B cell (primary cell): ENCODE measurements around the gene ZNF239. TPM values are rescaled to one million over a fixed set of nuclear protein-coding genes. Genes with fewer than 3 reads are reported as not detected.

Source experiments
- ATAC-seq: fragments of 200-7000 bp; cut with Tn5 transposase; one replicate; pipeline ENCODE4 v1.10.0; 2021; ENCODE audit warnings: low read depth, mild to moderate bottlenecking, moderate number of reproducible peaks, moderate library complexity
- CTCF ChIA-PET: fragments of 350-600 bp; sonication (Branson Sonifier 250); formaldehyde crosslinking; loops from one replicate; lab custom pipeline; 2021; ENCODE audit warnings: antibody characterized with exemption, inconsistent platforms; lab: Charles Lee
- POLR2A ChIA-PET: fragments of 350-600 bp; sonication (Branson Sonifier 250); formaldehyde crosslinking; loops from one replicate; lab custom pipeline; 2021; ENCODE audit warnings: antibody characterized with exemption; lab: Charles Lee
- DNase-seq: peaks from one replicate; pipeline ENCODE4 v3.0.0; 2013
- H2AFZ ChIP-seq: 2 replicates; pipeline ENCODE4 v1.6.1; 2012; ENCODE audit warnings: mild to moderate bottlenecking, low read depth, low read length; ENCODE audit not compliant: insufficient read depth, poor library complexity, severe bottlenecking
- H3K27ac ChIP-seq, 2 donors: 1 replicate in 1 of 2; 2 replicates in 1 of 2; pipeline ENCODE4 v1.5.1; 2012 to 2013; ENCODE audit warnings: low read length in 2 of 2, mild to moderate bottlenecking in 2 of 2, moderate library complexity in 1 of 2
- H3K27me3 ChIP-seq, 4 experiments: fragments of 200-600 bp in 1 of 4; sonication (generic) in 1 of 4; replicated peaks in 1 of 4; 1 replicate in 2 of 4; 2 replicates in 2 of 4; pipeline versions ENCODE4 v1.6.1 to v1.7.0; 2013 to 2016; ENCODE audit warnings: low read length in 3 of 4, mild to moderate bottlenecking in 2 of 4, mixed read lengths in 1 of 4, moderate library complexity in 1 of 4; ENCODE audit not compliant: insufficient read depth in 4 of 4, control insufficient read depth in 3 of 4; ENCODE audit errors: control extremely low read depth in 1 of 4
- H3K36me3 ChIP-seq, 2 experiments: replicated peaks in 1 of 2; 1 replicate in 1 of 2; 2 replicates in 1 of 2; pipeline versions ENCODE4 v1.6.1 to v1.7.1; 2013; ENCODE audit warnings: low read length in 1 of 2; ENCODE audit not compliant: insufficient read depth in 2 of 2, control insufficient read depth in 1 of 2; ENCODE audit errors: control extremely low read depth in 1 of 2, extremely low read depth in 1 of 2
- H3K4me1 ChIP-seq, 2 donors: fragments of 200-600 bp in 1 of 2; sonication (generic) in 1 of 2; 1 replicate in 1 of 2; 2 replicates in 1 of 2; pipeline versions ENCODE4 v1.5.1 to v1.6.1; 2013 to 2017; ENCODE audit warnings: low read length in 2 of 2; ENCODE audit not compliant: control insufficient read depth in 2 of 2, insufficient read depth in 2 of 2
- H3K4me2 ChIP-seq: replicated peaks from 2 replicates; pipeline ENCODE3; 2012; ENCODE audit warnings: mild to moderate bottlenecking, low read depth, low read length; ENCODE audit not compliant: poor library complexity, severe bottlenecking
- H3K4me3 ChIP-seq, 5 experiments: fragments of 200-600 bp in 1 of 5; sonication (generic) in 1 of 5; 1 replicate in 3 of 5; 2 replicates in 2 of 5; pipeline versions ENCODE4 v1.5.1 to v1.7.0; 2011 to 2016; ENCODE audit warnings: low read length in 4 of 5, mild to moderate bottlenecking in 4 of 5, low read depth in 2 of 5, control low read depth in 1 of 5, moderate library complexity in 1 of 5; ENCODE audit not compliant: insufficient read depth in 1 of 5; ENCODE audit errors: control extremely low read depth in 1 of 5, extremely low read depth in 1 of 5
- H3K79me2 ChIP-seq: fragments of 200-600 bp; sonication (generic); one replicate; pipeline ENCODE4 v1.6.0; 2016; ENCODE audit warnings: low read length; ENCODE audit not compliant: control insufficient read depth, insufficient read depth
- H3K9ac ChIP-seq: fragments of 200-600 bp; sonication (generic); 2 replicates; pipeline ENCODE4 v1.6.1; 2017; ENCODE audit warnings: mild to moderate bottlenecking, low read length, moderate library complexity
- H3K9me3 ChIP-seq, 3 donors: one replicate each; pipeline versions ENCODE4 v1.6.1 to v1.7.1; 2013; ENCODE audit warnings: low read length in 2 of 3; ENCODE audit not compliant: control insufficient read depth in 2 of 3, insufficient read depth in 1 of 3; ENCODE audit errors: control extremely low read depth in 1 of 3
- H4K20me1 ChIP-seq: 2 replicates; pipeline ENCODE4 v1.6.0; 2012; ENCODE audit warnings: mild to moderate bottlenecking, low read length; ENCODE audit not compliant: insufficient read depth, control insufficient read depth, poor library complexity, severe bottlenecking
- H3K27ac Mint-ChIP-seq: one replicate; pipeline ENCODE4 v1.8.0; 2021; ENCODE audit warnings: mixed read lengths
- H3K27me3 Mint-ChIP-seq: one replicate; pipeline ENCODE4 v1.8.0; 2021; ENCODE audit warnings: mixed read lengths
- H3K4me1 Mint-ChIP-seq: one replicate; pipeline ENCODE4 v1.8.0; 2021; ENCODE audit warnings: mixed read lengths
- H3K4me3 Mint-ChIP-seq: one replicate; pipeline ENCODE4 v1.8.0; 2021; ENCODE audit warnings: mixed read lengths
- H3K9me3 Mint-ChIP-seq: one replicate; pipeline ENCODE4 v1.8.0; 2022; ENCODE audit warnings: mixed read lengths; ENCODE audit not compliant: insufficient read depth
- EZH2 ChIP-seq: IDR thresholded peaks from 2 replicates; pipeline ENCODE4 v1.6.1; 2012; ENCODE audit warnings: borderline replicate concordance, low read depth, mild to moderate bottlenecking, moderate library complexity, low read length; ENCODE audit not compliant: insufficient read depth, poor library complexity, severe bottlenecking
- WGBS: methylation state at CpG from one replicate; pipeline ENCODE4 v1.1.5; 2013; ENCODE audit warnings: missing lambda C conversion rate; ENCODE audit not compliant: insufficient coverage; 5-methylcytosine and 5-hydroxymethylcytosine counted together
- intact Hi-C: fragments of 100-400 bp; cut with micrococcal nuclease; formaldehyde crosslinking; loops from one replicate; pipeline ENCODE4 v1.10.0; 2022
- polyA plus RNA-seq: library from polyadenylated mRNA; depleted of rRNA; stranded (reverse); fragments of >200 nt; gene quantifications from 2 replicates; pipeline ENCODE4 v1.2.3, GENCODE V29; 2012
- total RNA-seq, 2 donors: library from RNA; stranded (reverse); fragments of 120-200 nt in 1 of 2; gene quantifications; 1 replicate in 1 of 2; 2 replicates in 1 of 2; pipeline versions ENCODE4 v1.2.3 to v1.2.4, GENCODE V29; 2013 to 2022
- TF ChIP-seq, protein P1 (sequence below): fragments of 200-600 bp; IDR thresholded peaks from one replicate; pipeline ENCODE4 v1.8.0; 2022; ENCODE audit warnings: antibody characterized with exemption, mild to moderate bottlenecking

ZNF239 gene
- total and polyA plus RNA-seq, 2 donors (not counting 1 experiment from before 2014, with no cell fraction given), result 2.2 to 5.9 TPM

GRCh38 chr10:43573250-43574000 lies 991 bp downstream of the ZNF239 start:
- Histone ChIP-seq H2AFZ (peak overlapping the region; percentile 90), H3K9me3 (peaks cover 0 to 15% (median 0%) of the 10 kb centered on the region in 3 donors), H3K79me2 (no peaks in the 10 kb centered on the region), H3K4me3 (peak overlapping the region in 1 of 5 experiments; percentile 60), H4K20me1 (no peaks in the 10 kb centered on the region), H3K36me3 (no peaks in the 10 kb centered on the region), H3K27ac (peak overlapping the region in 1 of 2 donors; percentile 67), H3K4me2 (peak overlapping the region; percentile 74), H3K27me3 (no peaks in the 10 kb centered on the region), H3K4me1 (peaks cover 17 to 27% of the 10 kb centered on the region in 2 donors), H3K9ac (no peak overlapping the region)
- H3K27ac Mint-ChIP-seq, result peak overlapping the region; percentile 76
- ChIA-PET CTCF (no interaction called here), POLR2A (interaction anchor here (0.5 to 0.6 kb wide), 3 partner anchors 22 to 967 kb away, joined by 3 to 5 read pairs (median 3); no protein-coding TSS in a partner anchor)
- DNase-seq, result no peak
- WGBS, result 94% methylated on average over 9 of the region's 14 CpGs
- intact Hi-C loops, result loop anchor here (5.0 to 10.0 kb wide), 3 partner anchors 121 to 789 kb away; partner anchors contain the start of genes BMS1 and CSGALNACT2
- no peak for ATAC-seq
- peaks cover 43% of the 10 kb centered on the region for H3K4me1 Mint-ChIP-seq
- TF ChIP-seq EZH2, result no peak
- TF ChIP-seq, protein P1, sequence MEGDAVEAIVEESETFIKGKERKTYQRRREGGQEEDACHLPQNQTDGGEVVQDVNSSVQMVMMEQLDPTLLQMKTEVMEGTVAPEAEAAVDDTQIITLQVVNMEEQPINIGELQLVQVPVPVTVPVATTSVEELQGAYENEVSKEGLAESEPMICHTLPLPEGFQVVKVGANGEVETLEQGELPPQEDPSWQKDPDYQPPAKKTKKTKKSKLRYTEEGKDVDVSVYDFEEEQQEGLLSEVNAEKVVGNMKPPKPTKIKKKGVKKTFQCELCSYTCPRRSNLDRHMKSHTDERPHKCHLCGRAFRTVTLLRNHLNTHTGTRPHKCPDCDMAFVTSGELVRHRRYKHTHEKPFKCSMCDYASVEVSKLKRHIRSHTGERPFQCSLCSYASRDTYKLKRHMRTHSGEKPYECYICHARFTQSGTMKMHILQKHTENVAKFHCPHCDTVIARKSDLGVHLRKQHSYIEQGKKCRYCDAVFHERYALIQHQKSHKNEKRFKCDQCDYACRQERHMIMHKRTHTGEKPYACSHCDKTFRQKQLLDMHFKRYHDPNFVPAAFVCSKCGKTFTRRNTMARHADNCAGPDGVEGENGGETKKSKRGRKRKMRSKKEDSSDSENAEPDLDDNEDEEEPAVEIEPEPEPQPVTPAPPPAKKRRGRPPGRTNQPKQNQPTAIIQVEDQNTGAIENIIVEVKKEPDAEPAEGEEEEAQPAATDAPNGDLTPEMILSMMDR, result no peak
- H3K4me3 Mint-ChIP-seq, result peak overlapping the region; percentile 80
- peaks cover 5% of the 10 kb centered on the region for H3K9me3 Mint-ChIP-seq
- H3K27me3 Mint-ChIP-seq, result no peaks in the 10 kb centered on the region

- DNase-seq, result no peak
- Mint-ChIP-seq H3K27me3 (no peaks in the 10 kb centered on the region), H3K9me3 (no peaks in the 10 kb centered on the region), H3K27ac (peak overlapping the region; percentile 38), H3K4me1 (peaks cover 39% of the 10 kb centered on the region), H3K4me3 (no peak overlapping the region)
- no CpG with 5 or more reads among the region's 1 CpG for WGBS
- Histone ChIP-seq H3K9me3 (peaks cover 0 to 16% (median 1%) of the 10 kb centered on the region in 3 donors), H3K27me3 (no peaks in the 10 kb centered on the region), H3K27ac (no peak overlapping the region), H3K4me2 (no peak overlapping the region), H2AFZ (no peak overlapping the region), H3K4me3 (no peak overlapping the region), H3K9ac (no peak overlapping the region), H3K36me3 (peaks cover 4 to 6% of the 10 kb centered on the region in 2 experiments), H3K79me2 (no peaks in the 10 kb centered on the region), H3K4me1 (peaks cover 17 to 27% of the 10 kb centered on the region in 2 donors), H4K20me1 (no peaks in the 10 kb centered on the region)
- ATAC-seq, result no peak
- intact Hi-C loops, result loop anchor here (5.0 to 10.0 kb wide), 3 partner anchors 119 to 786 kb away; partner anchors contain the start of genes BMS1 and CSGALNACT2
- TF ChIP-seq EZH2, result no peak
- TF ChIP-seq, protein P1, result no peak
- CTCF ChIA-PET, result no interaction called here
- POLR2A ChIA-PET, result no interaction called here
These were observed 3.4 kb downstream of the ZNF239 start for GRCh38 chr10:43570971-43571370.
